GM21390 (cell line): ENCODE data around the gene CDK8.

ENCODE experiments used
- ATAC-seq: cut with Tn5 transposase; IDR thresholded peaks from one replicate; pipeline ENCODE4 v1.9.1; 2021; ENCODE audit not compliant: unreplicated experiment

CDK8 gene

GRCh38 chr13:26379831-26380230, 125.9 kb downstream of the CDK8 start:
- ATAC-seq: no peak

- no peak for ATAC-seq
Measured at GRCh38 chr13:26380930-26381329, 127.0 kb downstream of the CDK8 start.

- no peak for ATAC-seq
Measured at GRCh38 chr13:26382366-26382765, 128.4 kb downstream of the CDK8 start.

GRCh38 chr13:26382835-26383234, 128.9 kb downstream of the CDK8 start:
- no peak for ATAC-seq

GRCh38 chr13:26384587-26384986, 130.7 kb downstream of the CDK8 start:
- ATAC-seq: no peak

GRCh38 chr13:26386026-26386425, 132.1 kb downstream of the CDK8 start:
- ATAC-seq: no peak

- no peak for ATAC-seq
Measured at GRCh38 chr13:26390203-26390602, 136.3 kb downstream of the CDK8 start.

GRCh38 chr13:26400545-26400944, 146.6 kb downstream of the CDK8 start:
- no peak for ATAC-seq

- ATAC-seq: no peak
Measured at GRCh38 chr13:26401069-26401468, 147.1 kb downstream of the CDK8 start.

- no peak for ATAC-seq
Measured at GRCh38 chr13:26401578-26402021, 147.7 kb downstream of the CDK8 start.

- ATAC-seq: no peak
Measured at GRCh38 chr13:26406791-26407190, 152.9 kb downstream of the CDK8 start.

- ATAC-seq: no peak
Measured at GRCh38 chr13:26411206-26411605, 157.3 kb downstream of the CDK8 start.

GRCh38 chr13:26412263-26412662, 158.3 kb downstream of the CDK8 start:
- ATAC-seq: no peak

- ATAC-seq: no peak
Measured at GRCh38 chr13:26412936-26413716, 159.2 kb downstream of the CDK8 start.

- no peak for ATAC-seq
Measured at GRCh38 chr13:26420282-26420960, 166.5 kb downstream of the CDK8 start.

- ATAC-seq: no peak
Measured at GRCh38 chr13:26422036-26422435, 168.1 kb downstream of the CDK8 start.

GRCh38 chr13:26423629-26424028, 169.7 kb downstream of the CDK8 start:
- no peak for ATAC-seq

GRCh38 chr13:26424181-26424580, 170.3 kb downstream of the CDK8 start:
- no peak for ATAC-seq

- no peak for ATAC-seq
Measured at GRCh38 chr13:26425443-26426358, 171.8 kb downstream of the CDK8 start.

GRCh38 chr13:26433776-26434175, 179.8 kb downstream of the CDK8 start:
- no peak for ATAC-seq

GRCh38 chr13:26435171-26435570, 181.2 kb downstream of the CDK8 start:
- ATAC-seq: no peak
